ENCODE results near the gene ADCK1. TPM values are rescaled to one million over a fixed set of nuclear protein-coding genes. Genes with fewer than 3 reads are reported as not detected.
A peak's percentile ranks its signal among the peaks of the same experiment; 100 is the strongest.

The ADCK1 gene
- total and polyA plus RNA-seq, 5 donors from 2014 or later = 2.0 to 10.5 (median 3.8) TPM

- DNase-seq (no peak), ATAC-seq (ENCODE audit: low read depth in 2 of 2) (no peak)
- Histone ChIP-seq H3K27ac (ENCODE audit: insufficient read depth, low read length, poor library complexity, severe bottlenecking) (no peak overlapping the region), H3K4me3 (ENCODE audit: low read depth, low read length) (no peak overlapping the region), H3K36me3 (ENCODE audit: control insufficient read depth, insufficient read depth, low read length) (no peaks in the 10 kb centered on the region), H3K27me3 (ENCODE audit: control insufficient read depth, insufficient read depth, low read length) (no peaks in the 10 kb centered on the region), H3K4me1 (ENCODE audit: control insufficient read depth, insufficient read depth, low read length, poor library complexity, severe bottlenecking) (no peaks in the 10 kb centered on the region), H3K9me3 (ENCODE audit: control insufficient read depth in 2 of 2, low read length in 2 of 2) (peaks cover 0 to under 1% of the 10 kb centered on the region in 2 experiments)
- H3K4me3 Mint-ChIP-seq = no peak overlapping the region
- H3K36me3 Mint-ChIP-seq = peaks cover 34% of the 10 kb centered on the region
- H3K9me3 Mint-ChIP-seq = peaks cover 0 to 5% (median 0%) of the 10 kb centered on the region in 7 donors
- H3K27ac Mint-ChIP-seq = peak overlapping the region in 1 of 3 donors; percentile 51
- no peaks in the 10 kb centered on the region for H3K4me1 Mint-ChIP-seq
- H3K27me3 Mint-ChIP-seq = no peaks in the 10 kb centered on the region
Measured at GRCh38 chr14:77868552-77869285, 68.8 kb downstream of the ADCK1 start.

- Histone ChIP-seq H3K4me3 (ENCODE audit: low read depth, low read length) (no peak overlapping the region), H3K4me1 (ENCODE audit: control insufficient read depth, insufficient read depth, low read length, poor library complexity, severe bottlenecking) (no peaks in the 10 kb centered on the region), H3K9me3 (ENCODE audit: control insufficient read depth in 2 of 2, low read length in 2 of 2) (peaks cover 0 to 2% of the 10 kb centered on the region in 2 experiments), H3K27ac (ENCODE audit: insufficient read depth, low read length, poor library complexity, severe bottlenecking) (no peak overlapping the region), H3K27me3 (ENCODE audit: control insufficient read depth, insufficient read depth, low read length) (no peaks in the 10 kb centered on the region), H3K36me3 (ENCODE audit: control insufficient read depth, insufficient read depth, low read length) (no peaks in the 10 kb centered on the region)
- peaks cover 0 to 8% (median 0%) of the 10 kb centered on the region in 7 donors for H3K9me3 Mint-ChIP-seq
- no peak overlapping the region for H3K27ac Mint-ChIP-seq
- no peaks in the 10 kb centered on the region for H3K27me3 Mint-ChIP-seq
- peaks cover 34% of the 10 kb centered on the region for H3K36me3 Mint-ChIP-seq
- H3K4me3 Mint-ChIP-seq = no peak overlapping the region
- DNase-seq (no peak), ATAC-seq (ENCODE audit: low read depth in 2 of 2) (no peak)
- no peaks in the 10 kb centered on the region for H3K4me1 Mint-ChIP-seq
Measured at GRCh38 chr14:77869340-77869739, 69.4 kb downstream of the ADCK1 start.

- Mint-ChIP-seq H3K36me3 (peaks cover 38% of the 10 kb centered on the region), H3K27ac (no peak overlapping the region), H3K4me1 (no peaks in the 10 kb centered on the region), H3K27me3 (no peaks in the 10 kb centered on the region), H3K9me3 (peaks cover 0 to 8% (median 3%) of the 10 kb centered on the region in 7 donors), H3K4me3 (no peak overlapping the region)
- no peak for DNase-seq
- Histone ChIP-seq H3K27me3 (ENCODE audit: control insufficient read depth, insufficient read depth, low read length) (no peaks in the 10 kb centered on the region), H3K27ac (ENCODE audit: insufficient read depth, low read length, poor library complexity, severe bottlenecking) (no peak overlapping the region), H3K36me3 (ENCODE audit: control insufficient read depth, insufficient read depth, low read length) (no peaks in the 10 kb centered on the region), H3K4me3 (ENCODE audit: low read depth, low read length) (no peak overlapping the region), H3K4me1 (ENCODE audit: control insufficient read depth, insufficient read depth, low read length, poor library complexity, severe bottlenecking) (no peaks in the 10 kb centered on the region), H3K9me3 (ENCODE audit: control insufficient read depth in 2 of 2, low read length in 2 of 2) (peaks cover 0 to 2% of the 10 kb centered on the region in 2 experiments)
- ATAC-seq (ENCODE audit: low read depth in 2 of 2) = no peak
Measured at GRCh38 chr14:77870646-77871045, 70.7 kb downstream of the ADCK1 start.

DNA sequence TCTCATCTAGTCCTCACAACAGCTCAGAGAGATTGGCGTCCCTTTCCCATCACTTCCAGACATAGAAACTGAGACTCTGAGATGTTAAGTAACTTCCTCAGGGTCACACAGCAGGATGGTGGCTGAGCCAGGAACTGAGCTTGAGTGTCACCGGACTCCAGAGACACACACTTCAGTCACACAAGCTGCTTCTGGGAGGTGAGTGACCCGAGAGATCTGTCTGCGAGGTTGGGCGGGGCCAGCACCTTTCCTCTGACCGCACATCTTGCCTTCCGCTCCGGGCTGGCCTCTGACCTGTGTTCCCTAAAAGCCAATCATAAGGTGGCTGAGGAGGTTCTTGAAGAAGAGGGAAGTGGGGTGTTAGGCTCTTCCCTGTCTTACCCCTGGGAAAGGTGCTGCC is 72.2 kb downstream of the ADCK1 start:
- H3K27ac ChIP-seq (ENCODE audit: insufficient read depth, low read length, poor library complexity, severe bottlenecking) = no peak overlapping the region
- H3K4me1 Mint-ChIP-seq = no peaks in the 10 kb centered on the region

GRCh38 chr14:77872983-77873382 is 73.1 kb downstream of the ADCK1 start:
- Histone ChIP-seq H3K4me3 (ENCODE audit: low read depth, low read length) (no peak overlapping the region), H3K27me3 (ENCODE audit: control insufficient read depth, insufficient read depth, low read length) (no peaks in the 10 kb centered on the region), H3K27ac (ENCODE audit: insufficient read depth, low read length, poor library complexity, severe bottlenecking) (no peak overlapping the region), H3K4me1 (ENCODE audit: control insufficient read depth, insufficient read depth, low read length, poor library complexity, severe bottlenecking) (no peaks in the 10 kb centered on the region), H3K9me3 (ENCODE audit: control insufficient read depth in 2 of 2, low read length in 2 of 2) (peaks cover 0 to 2% of the 10 kb centered on the region in 2 experiments), H3K36me3 (ENCODE audit: control insufficient read depth, insufficient read depth, low read length) (no peaks in the 10 kb centered on the region)
- Mint-ChIP-seq H3K36me3 (peaks cover 38% of the 10 kb centered on the region), H3K27me3 (no peaks in the 10 kb centered on the region), H3K27ac (no peak overlapping the region), H3K4me1 (no peaks in the 10 kb centered on the region), H3K4me3 (no peak overlapping the region), H3K9me3 (peaks cover 0 to 10% (median 3%) of the 10 kb centered on the region in 7 donors)
- ATAC-seq (ENCODE audit: low read depth in 2 of 2) (no peak), DNase-seq (no peak)

More for the DNA sequence above, 72.2 kb downstream of the ADCK1 start:
- H3K36me3 ChIP-seq (ENCODE audit: control insufficient read depth, insufficient read depth, low read length) = no peaks in the 10 kb centered on the region
- Mint-ChIP-seq H3K27me3 (no peaks in the 10 kb centered on the region), H3K9me3 (peaks cover 0 to 10% (median 3%) of the 10 kb centered on the region in 7 donors), H3K36me3 (peaks cover 41% of the 10 kb centered on the region), H3K27ac (no peak overlapping the region), H3K4me3 (no peak overlapping the region)
- no peaks in the 10 kb centered on the region for H3K4me1 ChIP-seq (ENCODE audit: control insufficient read depth, insufficient read depth, low read length, poor library complexity, severe bottlenecking)
- peaks cover 0 to 2% of the 10 kb centered on the region in 2 experiments for H3K9me3 ChIP-seq (ENCODE audit: control insufficient read depth in 2 of 2, low read length in 2 of 2)
- H3K4me3 ChIP-seq (ENCODE audit: low read depth, low read length) = no peak overlapping the region
- DNase-seq (no peak), ATAC-seq (ENCODE audit: low read depth in 2 of 2) (no peak)
- H3K27me3 ChIP-seq (ENCODE audit: control insufficient read depth, insufficient read depth, low read length) = no peaks in the 10 kb centered on the region

GRCh38 chr14:77878783-77879182 is 78.9 kb downstream of the ADCK1 start:
- peaks cover 0 to under 1% of the 10 kb centered on the region in 2 experiments for H3K9me3 ChIP-seq (ENCODE audit: control insufficient read depth in 2 of 2, low read length in 2 of 2)
- Mint-ChIP-seq H3K4me3 (no peak overlapping the region), H3K27me3 (no peaks in the 10 kb centered on the region), H3K36me3 (peaks cover 47% of the 10 kb centered on the region), H3K4me1 (peaks cover 0 to 2% (median 0%) of the 10 kb centered on the region in 4 donors), H3K27ac (peak overlapping the region in 1 of 3 donors; percentile 20), H3K9me3 (peaks cover 0 to 7% (median 2%) of the 10 kb centered on the region in 7 donors)
- no peak for DNase-seq
- no peak overlapping the region for H3K4me3 ChIP-seq (ENCODE audit: low read depth, low read length)
- no peak overlapping the region for H3K27ac ChIP-seq (ENCODE audit: insufficient read depth, low read length, poor library complexity, severe bottlenecking)
- no peaks in the 10 kb centered on the region for H3K27me3 ChIP-seq (ENCODE audit: control insufficient read depth, insufficient read depth, low read length)
- H3K36me3 ChIP-seq (ENCODE audit: control insufficient read depth, insufficient read depth, low read length) = no peaks in the 10 kb centered on the region
- H3K4me1 ChIP-seq (ENCODE audit: control insufficient read depth, insufficient read depth, low read length, poor library complexity, severe bottlenecking) = no peaks in the 10 kb centered on the region
- ATAC-seq (ENCODE audit: low read depth in 2 of 2) = no peak

- no peak for ATAC-seq (ENCODE audit: low read depth in 2 of 2)
- Histone ChIP-seq H3K27ac (ENCODE audit: insufficient read depth, low read length, poor library complexity, severe bottlenecking) (no peak overlapping the region), H3K4me3 (ENCODE audit: low read depth, low read length) (no peak overlapping the region), H3K4me1 (ENCODE audit: control insufficient read depth, insufficient read depth, low read length, poor library complexity, severe bottlenecking) (no peaks in the 10 kb centered on the region), H3K36me3 (ENCODE audit: control insufficient read depth, insufficient read depth, low read length) (no peaks in the 10 kb centered on the region), H3K9me3 (ENCODE audit: control insufficient read depth in 2 of 2, low read length in 2 of 2) (no peaks in the 10 kb centered on the region), H3K27me3 (ENCODE audit: control insufficient read depth, insufficient read depth, low read length) (no peaks in the 10 kb centered on the region)
- no peaks in the 10 kb centered on the region for H3K27me3 Mint-ChIP-seq
- no peak for DNase-seq
- peaks cover 0 to 2% (median 0%) of the 10 kb centered on the region in 4 donors for H3K4me1 Mint-ChIP-seq
- peaks cover 0 to 2% (median 0%) of the 10 kb centered on the region in 7 donors for H3K9me3 Mint-ChIP-seq
- peaks cover 38% of the 10 kb centered on the region for H3K36me3 Mint-ChIP-seq
- no peak overlapping the region for H3K4me3 Mint-ChIP-seq
- no peak overlapping the region for H3K27ac Mint-ChIP-seq
Measured at GRCh38 chr14:77880056-77880455, 80.1 kb downstream of the ADCK1 start.

DNA sequence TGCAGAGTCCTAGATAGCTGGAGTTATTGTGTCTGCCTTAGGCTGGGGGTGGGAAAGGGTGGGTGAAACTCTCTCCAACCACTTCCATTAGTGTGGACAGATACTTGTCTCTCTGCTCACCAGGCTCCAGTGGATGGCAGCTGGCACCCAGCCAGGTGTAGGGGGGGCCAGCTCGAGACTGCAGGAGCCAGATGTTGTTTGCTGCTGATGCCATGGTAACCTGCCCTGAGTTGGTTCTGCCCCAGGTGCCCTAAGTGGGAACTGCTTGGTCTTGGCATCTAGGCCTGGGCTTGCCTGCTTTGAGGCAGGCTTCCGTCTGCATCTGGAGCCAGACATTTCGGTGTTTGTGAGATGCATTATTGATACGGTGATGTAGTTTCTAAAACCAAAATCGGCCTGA is 82.2 kb downstream of the ADCK1 start:
- Mint-ChIP-seq H3K4me1 (peaks cover 0 to 2% (median 0%) of the 10 kb centered on the region in 4 donors), H3K27me3 (no peaks in the 10 kb centered on the region), H3K27ac (peak overlapping the region in 2 of 3 donors; percentile 13 to 68), H3K4me3 (no peak overlapping the region), H3K9me3 (peaks cover 0 to 1% (median 0%) of the 10 kb centered on the region in 7 donors), H3K36me3 (peaks cover 37% of the 10 kb centered on the region)
- Histone ChIP-seq H3K36me3 (ENCODE audit: control insufficient read depth, insufficient read depth, low read length) (no peaks in the 10 kb centered on the region), H3K4me3 (ENCODE audit: low read depth, low read length) (no peak overlapping the region), H3K27ac (ENCODE audit: insufficient read depth, low read length, poor library complexity, severe bottlenecking) (no peak overlapping the region), H3K27me3 (ENCODE audit: control insufficient read depth, insufficient read depth, low read length) (no peaks in the 10 kb centered on the region), H3K4me1 (ENCODE audit: control insufficient read depth, insufficient read depth, low read length, poor library complexity, severe bottlenecking) (no peaks in the 10 kb centered on the region), H3K9me3 (ENCODE audit: control insufficient read depth in 2 of 2, low read length in 2 of 2) (no peaks in the 10 kb centered on the region)
- no peak for DNase-seq
- ATAC-seq (ENCODE audit: low read depth in 2 of 2) = no peak

All from CD4-positive, CD25-positive, alpha-beta regulatory T cell (primary cell).